Neural progenitor cell (in vitro differentiated cells): ENCODE data around the gene FOXF2. TPM values are rescaled to one million over a fixed set of nuclear protein-coding genes. Genes with fewer than 3 reads are reported as not detected.

Experiments used
- DNase-seq: peaks from one replicate; pipeline ENCODE4 v3.0.0-alpha.2; 2016; ENCODE audit warnings: low spot score
- H2AFZ ChIP-seq: fragments of 200-600 bp; sonication (generic); replicated peaks from 2 replicates; pipeline ENCODE4 v1.6.1; 2016; ENCODE audit warnings: antibody characterized with exemption
- H3F3A ChIP-seq: fragments of 200-600 bp; sonication (generic); 2 replicates; pipeline ENCODE4 v1.6.1; 2016; ENCODE audit warnings: antibody characterized with exemption, low read depth
- H3K27ac ChIP-seq: fragments of 200-600 bp; sonication (generic); 2 replicates; pipeline ENCODE4 v1.5.1; 2016; ENCODE audit warnings: mild to moderate bottlenecking
- H3K27me3 ChIP-seq: fragments of 200-600 bp; sonication (generic); 2 replicates; pipeline ENCODE4 v1.6.1; 2016; ENCODE audit warnings: mild to moderate bottlenecking, moderate library complexity
- H3K36me3 ChIP-seq: fragments of 200-600 bp; sonication (generic); 2 replicates; pipeline ENCODE4 v1.5.1; 2016
- H3K4me1 ChIP-seq: fragments of 200-600 bp; sonication (generic); 2 replicates; pipeline ENCODE4 v1.6.1; 2016; ENCODE audit warnings: mixed run types
- H3K4me2 ChIP-seq: fragments of 200-600 bp; sonication (generic); 2 replicates; pipeline ENCODE4 v1.6.1; 2016
- H3K4me3 ChIP-seq: fragments of 200-600 bp; sonication (generic); 2 replicates; pipeline ENCODE4 v1.5.1; 2016
- H3K79me2 ChIP-seq: fragments of 200-600 bp; sonication (generic); 2 replicates; pipeline ENCODE4 v1.6.1; 2016; ENCODE audit warnings: low read depth
- H3K9ac ChIP-seq: fragments of 200-600 bp; sonication (generic); 2 replicates; pipeline ENCODE4 v1.6.1; 2016
- H3K9me3 ChIP-seq: fragments of 200-600 bp; sonication (generic); 2 replicates; pipeline ENCODE4 v1.5.1; 2016; ENCODE audit warnings: low read depth
- H4K20me1 ChIP-seq: fragments of 200-600 bp; sonication (generic); 2 replicates; pipeline ENCODE4 v1.6.1; 2016; ENCODE audit warnings: low read depth
- H3K27ac Mint-ChIP-seq: 3 replicates; pipeline ENCODE4 v1.8.0; 2021; ENCODE audit warnings: mixed read lengths
- H3K27me3 Mint-ChIP-seq: 2 replicates; pipeline ENCODE4 v1.8.0; 2022; ENCODE audit warnings: low read depth, mild to moderate bottlenecking, inconsistent platforms, moderate library complexity, mixed read lengths; ENCODE audit not compliant: insufficient read depth
- H3K36me3 Mint-ChIP-seq: 3 replicates; pipeline ENCODE4 v1.8.0; 2021; ENCODE audit warnings: mixed read lengths
- H3K4me1 Mint-ChIP-seq: 3 replicates; pipeline ENCODE4 v1.8.0; 2021; ENCODE audit warnings: mixed read lengths
- H3K4me3 Mint-ChIP-seq: 3 replicates; pipeline ENCODE4 v1.8.0; 2021; ENCODE audit warnings: mild to moderate bottlenecking, moderate library complexity, mixed read lengths
- H3K9me3 Mint-ChIP-seq: 3 replicates; pipeline ENCODE4 v1.8.0; 2020; ENCODE audit warnings: mixed read lengths
- CTCF ChIP-seq: fragments of 200-600 bp; sonication (generic); IDR thresholded peaks from 2 replicates; pipeline ENCODE4 v1.5.1; 2017; ENCODE audit warnings: antibody characterized with exemption, mild to moderate bottlenecking
- EZH2 ChIP-seq: fragments of 200-600 bp; sonication (generic); IDR thresholded peaks from 2 replicates; pipeline ENCODE4 v1.6.1; 2017; ENCODE audit warnings: antibody characterized with exemption, mild to moderate bottlenecking, moderate library complexity
- EZH2phosphoT487 ChIP-seq: fragments of 200-600 bp; sonication (generic); IDR thresholded peaks from 2 replicates; pipeline ENCODE4 v1.6.1; 2017; ENCODE audit warnings: antibody characterized with exemption
- total RNA-seq: library from RNA; depleted of rRNA; stranded (reverse); fragments of >200 nt; gene quantifications from 2 replicates; pipeline ENCODE4 v1.2.3, GENCODE V29; 2015; ENCODE audit warnings: low replicate concordance

Gene FOXF2
- total RNA-seq, 1 donor from 2014 or later: not detected

- H3K79me2 ChIP-seq: no peaks in the 10 kb centered on the region
- no peaks in the 10 kb centered on the region for H3K4me1 ChIP-seq
- Mint-ChIP-seq H3K4me1 (peaks cover 5% of the 10 kb centered on the region), H3K9me3 (no peaks in the 10 kb centered on the region), H3K4me3 (no peak overlapping the region), H3K27ac (no peak overlapping the region), H3K27me3 (peaks cover 23% of the 10 kb centered on the region), H3K36me3 (no peaks in the 10 kb centered on the region)
- no peaks in the 10 kb centered on the region for H3K9me3 ChIP-seq
- H3K9ac ChIP-seq: no peak overlapping the region
- no peak overlapping the region for H3K27ac ChIP-seq
- no peaks in the 10 kb centered on the region for H3F3A ChIP-seq
- H3K4me2 ChIP-seq: no peak overlapping the region
- H3K27me3 ChIP-seq: peaks cover 68% of the 10 kb centered on the region
- H2AFZ ChIP-seq: no peak overlapping the region
- no peak for TF ChIP-seq CTCF
- TF ChIP-seq EZH2: no peak
- TF ChIP-seq EZH2phosphoT487: no peak
- H3K4me3 ChIP-seq: no peak overlapping the region
- peaks cover 19% of the 10 kb centered on the region for H4K20me1 ChIP-seq
- no peaks in the 10 kb centered on the region for H3K36me3 ChIP-seq
- DNase-seq: no peak
These were observed 10.9 kb downstream of the FOXF2 start for GRCh38 chr6:1400126-1400850.

GRCh38 chr6:1402369-1402768, 13.0 kb downstream of the FOXF2 start:
- H3K4me1 ChIP-seq: no peaks in the 10 kb centered on the region

GRCh38 chr6:1402868-1403267, 13.5 kb downstream of the FOXF2 start:
- no peaks in the 10 kb centered on the region for H3K36me3 Mint-ChIP-seq
- H3K4me3 Mint-ChIP-seq: no peak overlapping the region
- H3K79me2 ChIP-seq: no peaks in the 10 kb centered on the region
- H3K4me1 Mint-ChIP-seq: peaks cover 8% of the 10 kb centered on the region
- H3K36me3 ChIP-seq: no peaks in the 10 kb centered on the region
- no peak overlapping the region for H3K27ac ChIP-seq
- H3K9ac ChIP-seq: no peak overlapping the region
- no peak for TF ChIP-seq EZH2phosphoT487
- peaks cover 45% of the 10 kb centered on the region for H3K27me3 ChIP-seq
- no peaks in the 10 kb centered on the region for H4K20me1 ChIP-seq
- no peak overlapping the region for H3K4me3 ChIP-seq
- H3K9me3 ChIP-seq: no peaks in the 10 kb centered on the region
- no peaks in the 10 kb centered on the region for H3K9me3 Mint-ChIP-seq
- peaks cover 4% of the 10 kb centered on the region for H3K27me3 Mint-ChIP-seq
- no peaks in the 10 kb centered on the region for H3K4me1 ChIP-seq
- H3F3A ChIP-seq: no peaks in the 10 kb centered on the region
- no peak for DNase-seq
- H3K4me2 ChIP-seq: no peak overlapping the region
- H2AFZ ChIP-seq: no peak overlapping the region
- no peak overlapping the region for H3K27ac Mint-ChIP-seq

More at GRCh38 chr6:1402369-1402768, 13.0 kb downstream of the FOXF2 start:
- no peaks in the 10 kb centered on the region for H3K36me3 ChIP-seq
- H3K27ac Mint-ChIP-seq: no peak overlapping the region
- H3K27me3 Mint-ChIP-seq: peaks cover 4% of the 10 kb centered on the region
- H3K79me2 ChIP-seq: no peaks in the 10 kb centered on the region
- no peak overlapping the region for H3K27ac ChIP-seq
- H3K9me3 Mint-ChIP-seq: no peaks in the 10 kb centered on the region
- peaks cover 48% of the 10 kb centered on the region for H3K27me3 ChIP-seq
- TF ChIP-seq EZH2phosphoT487: no peak
- no peaks in the 10 kb centered on the region for H3F3A ChIP-seq
- no peak overlapping the region for H3K4me2 ChIP-seq
- H3K4me3 ChIP-seq: no peak overlapping the region
- H3K36me3 Mint-ChIP-seq: no peaks in the 10 kb centered on the region
- peaks cover 2% of the 10 kb centered on the region for H4K20me1 ChIP-seq
- H3K4me3 Mint-ChIP-seq: no peak overlapping the region
- H3K9me3 ChIP-seq: no peaks in the 10 kb centered on the region
- H3K9ac ChIP-seq: no peak overlapping the region
- H2AFZ ChIP-seq: no peak overlapping the region
- H3K4me1 Mint-ChIP-seq: peaks cover 5% of the 10 kb centered on the region
- DNase-seq: no peak

- Histone ChIP-seq H3K4me3 (no peak overlapping the region), H3K27ac (no peak overlapping the region), H3K4me1 (peaks cover 2% of the 10 kb centered on the region), H3K36me3 (no peaks in the 10 kb centered on the region), H3K79me2 (no peaks in the 10 kb centered on the region), H3F3A (peaks cover 2% of the 10 kb centered on the region), H3K9ac (no peak overlapping the region), H4K20me1 (no peaks in the 10 kb centered on the region), H3K4me2 (no peak overlapping the region), H3K27me3 (peaks cover 42% of the 10 kb centered on the region), H3K9me3 (no peaks in the 10 kb centered on the region), H2AFZ (no peak overlapping the region)
- Mint-ChIP-seq H3K27me3 (no peaks in the 10 kb centered on the region), H3K36me3 (no peaks in the 10 kb centered on the region), H3K9me3 (no peaks in the 10 kb centered on the region), H3K4me1 (peaks cover 15% of the 10 kb centered on the region), H3K27ac (no peak overlapping the region), H3K4me3 (no peak overlapping the region)
- no peak for DNase-seq
- no peak for TF ChIP-seq EZH2
- no peak for TF ChIP-seq CTCF
- TF ChIP-seq EZH2phosphoT487: no peak
These were observed 14.7 kb downstream of the FOXF2 start for GRCh38 chr6:1403851-1404712.
